NCI-H1436 (cell line): ENCODE results near the gene UNC5C.
"Not testable (repeated sequence)": the region's sequence is repeated elsewhere in the genome, so short reads cannot be mapped to it uniquely, and the experiment has no call there.

ENCODE experiments used
- DNase-seq: peaks from one replicate; lab custom pipeline; 2025; lab: John Stamatoyannopoulos, UW

UNC5C gene

DNA sequence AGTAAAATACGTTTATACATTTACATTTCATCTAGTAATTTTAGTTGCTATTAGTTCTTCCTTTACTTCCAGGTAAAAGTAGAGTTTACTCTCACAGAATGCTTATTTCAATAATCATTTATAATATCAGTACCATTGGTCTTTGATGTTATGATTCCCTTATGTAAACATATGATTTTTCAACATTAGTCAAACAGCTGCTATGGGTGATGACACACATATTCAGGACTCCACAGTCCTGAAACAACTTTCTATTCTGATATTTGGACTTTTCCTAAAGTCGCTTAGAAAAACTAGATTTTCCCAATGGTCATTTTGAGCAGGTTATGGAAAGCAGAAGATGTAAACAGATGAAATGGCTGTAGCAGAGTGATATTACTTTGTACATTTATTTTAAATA lies 369.8 kb downstream of the UNC5C start:
- DNase-seq = no peak

DNA sequence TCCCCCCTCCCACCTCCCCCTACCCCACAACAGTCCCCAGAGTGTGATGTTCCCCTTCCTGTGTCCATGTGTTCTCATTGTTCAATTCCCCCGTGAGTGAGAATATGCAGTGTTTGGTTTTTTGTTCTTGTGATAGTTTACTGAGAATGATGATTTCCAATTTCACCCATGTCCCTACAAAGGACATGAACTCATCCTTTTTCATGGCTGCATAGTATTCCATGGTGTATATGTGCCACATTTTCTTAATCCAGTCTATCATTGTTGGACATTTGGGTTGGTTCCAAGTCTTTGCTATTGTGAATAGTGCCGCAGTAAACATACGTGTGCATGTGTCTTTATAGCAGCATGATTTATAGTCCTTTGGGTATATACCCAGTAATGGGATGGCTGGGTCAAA lies 377.4 kb downstream of the UNC5C start:
- not testable (repeated sequence) for DNase-seq

- no peak for DNase-seq
Observed at GRCh38 chr4:95170176-95170575, 378.6 kb downstream of the UNC5C start.

GRCh38 chr4:95167805-95168204 lies 381.0 kb downstream of the UNC5C start:
- no peak for DNase-seq

- DNase-seq = peak; percentile 34
Observed at GRCh38 chr4:95165926-95166524, 382.7 kb downstream of the UNC5C start.

DNA sequence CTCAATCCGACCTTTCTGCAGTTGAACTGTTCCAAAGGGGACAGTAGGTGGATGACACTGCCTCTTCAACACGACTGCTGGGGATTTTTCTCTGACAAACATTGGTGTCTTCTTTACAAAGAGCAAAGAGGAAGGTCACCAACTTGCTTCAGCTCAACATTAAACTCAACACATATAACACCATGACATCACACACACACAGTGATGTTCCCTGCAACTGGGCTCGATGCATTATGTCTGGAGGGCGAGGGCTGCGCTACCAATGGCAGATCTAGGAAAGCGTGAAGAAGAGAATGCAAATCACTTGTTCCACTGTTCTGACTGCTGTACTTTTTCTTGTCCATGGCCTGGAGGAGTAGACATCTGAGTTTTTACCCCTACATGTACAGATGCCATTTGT lies 385.9 kb downstream of the UNC5C start:
- no peak for DNase-seq

- DNase-seq = no peak
Observed at GRCh38 chr4:95161781-95162469, 386.8 kb downstream of the UNC5C start.

GRCh38 chr4:95159384-95159783 lies 389.4 kb downstream of the UNC5C start:
- no peak for DNase-seq

DNA sequence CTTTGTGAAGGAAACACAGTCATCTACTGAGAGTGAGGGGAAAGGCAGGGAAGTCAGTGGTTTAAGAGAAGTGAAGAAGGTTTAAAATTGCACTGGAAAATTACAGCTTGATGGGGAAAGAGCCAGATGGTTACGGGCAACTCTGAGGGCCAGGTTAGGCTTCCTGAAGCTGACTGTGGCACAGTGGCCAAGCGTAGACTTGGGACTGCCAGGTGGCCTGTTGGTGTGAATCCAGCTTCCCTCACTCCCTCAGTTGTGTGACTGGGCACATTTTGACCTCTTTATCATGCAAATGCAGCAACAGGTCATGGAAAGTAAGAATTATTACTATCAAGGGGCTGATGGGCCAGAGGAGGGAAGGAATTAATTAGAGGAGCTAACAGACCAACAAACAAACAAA lies 390.1 kb downstream of the UNC5C start:
- DNase-seq = no peak

GRCh38 chr4:95158045-95158444 lies 390.7 kb downstream of the UNC5C start:
- no peak for DNase-seq

- DNase-seq = no peak
Observed at GRCh38 chr4:95157596-95157995, 391.2 kb downstream of the UNC5C start.

- DNase-seq = no peak
Observed at GRCh38 chr4:95156452-95156765, 392.4 kb downstream of the UNC5C start.

- peak; percentile 1 for DNase-seq
Observed at GRCh38 chr4:95155759-95156451, 392.9 kb downstream of the UNC5C start.

GRCh38 chr4:95153182-95153581 lies 395.6 kb downstream of the UNC5C start:
- DNase-seq = no peak

DNA sequence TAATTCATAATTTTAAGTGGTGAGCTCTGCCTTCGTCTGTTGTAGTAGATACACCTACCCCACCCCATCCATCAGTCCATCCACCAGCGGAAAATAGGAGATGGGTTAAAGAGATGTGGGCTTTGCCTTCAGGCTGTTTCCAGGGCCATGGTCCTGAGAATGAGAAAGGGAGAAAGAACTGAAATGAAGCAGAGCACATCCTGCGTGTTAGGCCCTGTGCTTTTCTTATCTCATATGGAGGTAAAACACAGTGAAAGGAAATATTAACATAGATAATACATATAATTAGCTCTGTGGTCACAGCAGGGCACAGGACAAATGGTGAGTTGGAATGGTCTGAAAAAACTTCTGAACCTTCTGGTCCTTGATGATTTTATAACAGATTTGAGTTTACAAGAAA lies 397.5 kb downstream of the UNC5C start:
- no peak for DNase-seq

GRCh38 chr4:95142932-95143331 lies 405.8 kb downstream of the UNC5C start:
- no peak for DNase-seq

DNA sequence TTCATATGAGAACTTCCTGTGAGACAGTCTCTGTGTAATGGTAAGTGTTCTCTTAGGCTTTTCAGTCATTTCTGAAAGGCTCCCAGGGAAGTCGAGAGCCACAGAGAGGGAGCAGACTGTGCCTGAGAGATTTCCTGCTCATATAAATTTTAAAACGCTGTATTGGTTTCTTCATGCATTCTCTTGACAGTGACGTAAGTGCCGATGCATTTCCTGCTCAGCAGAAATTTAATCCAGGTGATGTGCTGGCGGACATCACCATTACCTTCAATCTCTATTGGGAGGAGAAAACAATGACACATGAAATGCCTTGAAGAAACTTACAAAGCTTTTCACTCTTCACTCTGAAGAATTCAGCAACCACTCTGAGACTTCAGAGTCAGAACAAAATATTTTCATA lies 407.4 kb downstream of the UNC5C start:
- DNase-seq = no peak

DNA sequence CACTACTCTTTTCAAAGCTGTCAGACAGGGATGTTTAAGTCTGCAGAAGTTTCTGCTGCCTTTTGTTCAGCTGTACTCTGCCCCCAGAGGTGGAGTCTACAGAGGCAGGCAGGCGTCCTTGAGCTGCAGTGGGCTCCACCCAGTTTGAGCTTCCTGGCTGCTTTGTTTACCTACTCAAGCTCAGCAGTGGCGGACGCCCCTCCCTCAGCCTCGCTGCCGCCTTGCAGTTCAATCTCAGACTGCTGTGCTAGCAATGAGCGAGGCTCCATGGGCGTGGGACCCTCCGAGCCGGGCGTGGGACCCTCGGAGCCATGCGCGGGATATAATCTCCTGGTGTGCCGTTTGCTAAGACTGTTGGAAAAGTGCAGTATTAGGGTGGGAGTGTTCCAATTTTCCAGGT lies 409.3 kb downstream of the UNC5C start:
- not testable (repeated sequence) for DNase-seq

DNA sequence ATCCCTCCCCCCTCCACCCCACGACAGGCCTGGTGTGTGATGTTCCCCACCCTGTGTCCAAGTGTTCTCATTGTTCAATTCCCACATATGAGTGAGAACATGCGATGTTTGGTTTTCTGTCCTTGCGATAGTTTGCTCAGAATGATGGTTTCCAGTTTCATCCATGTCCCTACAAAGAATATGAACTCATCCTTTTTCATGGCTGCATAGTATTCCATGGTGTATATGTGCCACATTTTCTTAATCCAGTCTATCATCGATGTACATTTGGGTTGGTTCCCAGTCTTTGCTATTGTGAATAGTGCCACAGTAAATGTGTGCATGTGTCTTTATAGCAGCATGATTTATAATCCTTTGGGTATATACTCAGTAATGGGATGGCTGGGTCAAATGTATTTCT lies 414.8 kb downstream of the UNC5C start:
- DNase-seq = not testable (repeated sequence)

GRCh38 chr4:95129821-95130311 lies 418.9 kb downstream of the UNC5C start:
- DNase-seq = no peak

- DNase-seq = no peak
Observed at GRCh38 chr4:95129031-95129430, 419.7 kb downstream of the UNC5C start.

DNA sequence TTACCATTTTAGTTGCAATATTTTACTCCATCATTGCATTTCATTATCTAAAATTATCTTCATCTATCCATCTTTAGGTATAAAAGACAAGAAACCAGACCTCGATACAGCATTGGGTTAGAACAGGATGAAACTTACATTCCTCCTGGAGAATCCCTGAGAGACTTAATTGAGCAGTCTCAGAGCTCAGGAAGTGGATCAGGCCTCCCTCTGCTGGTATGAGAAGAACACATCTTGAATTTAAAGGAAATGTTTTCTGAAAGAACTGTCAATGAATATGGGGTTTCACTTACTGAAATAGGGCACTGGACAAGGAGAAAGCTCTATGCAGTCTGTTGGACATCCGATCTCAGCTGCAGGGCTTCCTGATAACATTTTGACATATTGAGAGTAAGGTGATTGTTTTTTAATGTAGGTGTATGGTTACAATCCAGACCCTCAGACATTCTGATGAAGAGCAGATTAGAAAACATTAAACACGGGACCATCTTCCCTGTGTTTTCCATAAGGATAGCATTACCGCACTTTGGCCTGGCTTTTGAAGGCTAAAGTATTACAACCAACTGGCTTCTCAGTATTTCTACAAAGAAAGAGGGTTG lies 423.8 kb downstream of the UNC5C start:
- no peak for DNase-seq

DNA sequence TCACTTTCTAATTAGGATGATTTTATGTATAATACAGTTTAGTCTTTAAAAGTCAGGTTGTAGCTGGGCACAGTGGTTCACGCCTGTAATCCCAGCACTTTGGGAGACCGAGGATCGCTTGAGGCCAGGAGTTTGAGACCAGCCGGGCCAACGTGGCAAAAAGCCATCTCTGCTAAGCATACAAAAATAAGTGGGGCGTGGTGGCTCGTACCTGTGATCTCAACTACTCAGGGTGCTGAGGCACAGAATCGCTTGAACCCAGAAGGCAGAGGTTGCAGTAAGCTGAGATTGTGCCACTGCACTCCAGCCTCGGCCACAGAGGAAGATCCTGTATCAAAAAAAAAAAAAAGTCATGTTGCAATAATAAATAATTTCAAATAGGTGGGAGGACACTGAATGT lies 426.8 kb downstream of the UNC5C start:
- no peak for DNase-seq
